Mucosa of descending colon (tissue), 3 donors: ENCODE results near the gene CDV3. TPM values are rescaled to one million over a fixed set of nuclear protein-coding genes. Genes with fewer than 3 reads are reported as not detected.

Experiments
- ATAC-seq: fragments of 200-7000 bp; cut with Tn5 transposase; one replicate; pipeline ENCODE4 v1.9.1; 2020; ENCODE audit warnings: mild to moderate bottlenecking, moderate library complexity
- DNase-seq, 3 donors: peaks; one replicate each; pipeline ENCODE4 v3.0.0-alpha.2; 2020
- H3K36me3 ChIP-seq: fragments of 200-600 bp; one replicate; pipeline ENCODE4 v1.8.0; 2021; ENCODE audit warnings: low read depth, mild to moderate bottlenecking
- H3K4me1 ChIP-seq: fragments of 200-600 bp; one replicate; pipeline ENCODE4 v1.8.0; 2021; ENCODE audit warnings: low read depth, mild to moderate bottlenecking
- H3K4me3 ChIP-seq: fragments of 200-600 bp; one replicate; pipeline ENCODE4 v1.8.0; 2021; ENCODE audit warnings: mild to moderate bottlenecking
- H3K9me3 ChIP-seq: fragments of 200-600 bp; one replicate; pipeline ENCODE4 v1.8.0; 2021; ENCODE audit warnings: mild to moderate bottlenecking
- intact Hi-C, 2 donors: fragments of 100-400 bp; cut with DNase I in 1 of 2; cut with micrococcal nuclease in 1 of 2; formaldehyde crosslinking; loops; one replicate each; pipeline versions ENCODE4 v1.11.0 to v1.11.1; 2022; cut with DNase I, micrococcal nuclease
- total RNA-seq, 3 donors: library from RNA; stranded (reverse); fragmentation: NEBNext Ultra II Directional in 2 of 3; extraction: Animal tissue kit (Norgen Biotek cat#: 25700) in 2 of 3; gene quantifications; one replicate each; pipeline versions ENCODE4 v1.2.1 to v1.2.4, GENCODE V29; 2021 to 2023
- TF ChIP-seq, protein P1 (sequence below): fragments of 200-600 bp; IDR thresholded peaks from one replicate; pipeline ENCODE4 v1.8.0; 2022; ENCODE audit warnings: antibody characterized with exemption, mild to moderate bottlenecking
- donor health status: DM: no; HTN: no; CAD: no; lungs with moderate emphysema.
- donor health status: DM: no; HTN: no; CAD: no.
- donor health status: DM: no; HTN: yes; CAD: no.

CDV3 gene
- total RNA-seq, 3 donors from 2014 or later, result 109 to 171 (median 138) TPM

- intact Hi-C loops, result no loop called here
Observed at GRCh38 chr3:133600572-133601081, 27.1 kb downstream of the CDV3 start.

GRCh38 chr3:133606342-133606741 lies 32.9 kb downstream of the CDV3 start:
- Histone ChIP-seq H3K4me3 (no peak overlapping the region), H3K36me3 (no peaks in the 10 kb centered on the region), H3K9me3 (no peaks in the 10 kb centered on the region), H3K4me1 (no peaks in the 10 kb centered on the region)
- intact Hi-C loops, result no loop called here
- DNase-seq (no peak), ATAC-seq (no peak)
- TF ChIP-seq, protein P1, sequence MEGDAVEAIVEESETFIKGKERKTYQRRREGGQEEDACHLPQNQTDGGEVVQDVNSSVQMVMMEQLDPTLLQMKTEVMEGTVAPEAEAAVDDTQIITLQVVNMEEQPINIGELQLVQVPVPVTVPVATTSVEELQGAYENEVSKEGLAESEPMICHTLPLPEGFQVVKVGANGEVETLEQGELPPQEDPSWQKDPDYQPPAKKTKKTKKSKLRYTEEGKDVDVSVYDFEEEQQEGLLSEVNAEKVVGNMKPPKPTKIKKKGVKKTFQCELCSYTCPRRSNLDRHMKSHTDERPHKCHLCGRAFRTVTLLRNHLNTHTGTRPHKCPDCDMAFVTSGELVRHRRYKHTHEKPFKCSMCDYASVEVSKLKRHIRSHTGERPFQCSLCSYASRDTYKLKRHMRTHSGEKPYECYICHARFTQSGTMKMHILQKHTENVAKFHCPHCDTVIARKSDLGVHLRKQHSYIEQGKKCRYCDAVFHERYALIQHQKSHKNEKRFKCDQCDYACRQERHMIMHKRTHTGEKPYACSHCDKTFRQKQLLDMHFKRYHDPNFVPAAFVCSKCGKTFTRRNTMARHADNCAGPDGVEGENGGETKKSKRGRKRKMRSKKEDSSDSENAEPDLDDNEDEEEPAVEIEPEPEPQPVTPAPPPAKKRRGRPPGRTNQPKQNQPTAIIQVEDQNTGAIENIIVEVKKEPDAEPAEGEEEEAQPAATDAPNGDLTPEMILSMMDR, result no peak

More at GRCh38 chr3:133600572-133601081, 27.1 kb downstream of the CDV3 start:
- H3K4me1 ChIP-seq, result no peaks in the 10 kb centered on the region
- no peaks in the 10 kb centered on the region for H3K9me3 ChIP-seq
- TF ChIP-seq, protein P1, result no peak
- DNase-seq (no peak), ATAC-seq (no peak)
- no peaks in the 10 kb centered on the region for H3K36me3 ChIP-seq
- no peak overlapping the region for H3K4me3 ChIP-seq

- H3K4me1 ChIP-seq, result no peaks in the 10 kb centered on the region
- intact Hi-C loops, result no loop called here
- DNase-seq, result no peak
- TF ChIP-seq, protein P1, result no peak
- H3K9me3 ChIP-seq, result no peaks in the 10 kb centered on the region
- no peak for ATAC-seq
- H3K4me3 ChIP-seq, result no peak overlapping the region
- H3K36me3 ChIP-seq, result no peaks in the 10 kb centered on the region
Observed at GRCh38 chr3:133606902-133607301, 33.4 kb downstream of the CDV3 start.

GRCh38 chr3:133607816-133608215 lies 34.3 kb downstream of the CDV3 start:
- no peaks in the 10 kb centered on the region for H3K9me3 ChIP-seq
- H3K36me3 ChIP-seq, result no peaks in the 10 kb centered on the region
- intact Hi-C loops, result no loop called here
- H3K4me3 ChIP-seq, result no peak overlapping the region
- TF ChIP-seq, protein P1, result no peak
- no peak for ATAC-seq
- H3K4me1 ChIP-seq, result no peaks in the 10 kb centered on the region
- DNase-seq, result no peak

DNA sequence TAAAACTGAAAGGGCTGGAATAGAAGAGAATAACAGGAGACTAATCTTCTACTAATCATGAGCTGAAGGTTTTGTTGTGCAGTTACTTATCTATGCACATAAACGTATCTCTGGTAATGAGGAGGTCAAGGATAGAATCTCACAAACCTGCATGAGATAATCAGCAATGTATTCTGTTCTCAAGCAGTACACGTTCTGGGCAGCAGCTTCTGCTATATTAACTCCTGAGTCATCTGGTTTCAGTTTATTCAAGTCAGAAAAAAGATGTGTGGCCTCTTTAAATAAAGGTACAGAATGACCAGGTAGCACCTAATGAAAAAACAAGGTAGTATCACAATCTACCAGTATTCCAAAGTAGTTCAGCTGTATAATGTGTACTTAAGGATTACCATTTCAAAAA lies 34.9 kb downstream of the CDV3 start:
- DNase-seq (no peak), ATAC-seq (no peak)
- intact Hi-C loops, result no loop called here
- Histone ChIP-seq H3K4me1 (no peaks in the 10 kb centered on the region), H3K4me3 (no peak overlapping the region), H3K9me3 (no peaks in the 10 kb centered on the region), H3K36me3 (no peaks in the 10 kb centered on the region)
- TF ChIP-seq, protein P1, result no peak

DNA sequence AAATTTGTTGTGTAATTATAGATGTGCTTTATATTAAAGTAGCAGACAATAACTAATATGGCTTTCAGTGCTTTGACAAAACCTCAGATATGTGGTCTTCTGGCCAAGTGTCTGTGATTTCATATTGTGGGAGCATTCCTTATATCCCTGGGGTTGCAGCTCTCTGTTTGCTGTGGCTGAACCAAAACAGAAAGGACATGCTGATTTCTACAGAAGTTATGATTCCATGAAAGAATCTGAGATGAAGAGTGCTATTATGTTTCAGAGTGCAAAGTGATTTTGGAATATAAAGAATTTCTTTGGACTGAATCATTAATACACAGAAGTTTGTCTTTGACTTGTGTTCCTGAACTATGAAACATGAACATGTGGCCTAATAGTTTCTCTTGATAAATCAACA lies 36.5 kb downstream of the CDV3 start:
- TF ChIP-seq, protein P1, result no peak
- Histone ChIP-seq H3K4me3 (no peak overlapping the region), H3K9me3 (no peaks in the 10 kb centered on the region), H3K4me1 (no peaks in the 10 kb centered on the region), H3K36me3 (no peaks in the 10 kb centered on the region)
- ATAC-seq (no peak), DNase-seq (no peak)
- intact Hi-C loops, result no loop called here
